PFSK-1 (cell line): ENCODE measurements around the gene UGT2A3.

ENCODE experiments used
- FOXP2 ChIP-seq: optimal IDR thresholded peaks from 2 replicates; pipeline ENCODE3; 2011; ENCODE audit warnings: borderline replicate concordance, control low read depth, inconsistent platforms; ENCODE audit not compliant: insufficient read depth; ENCODE audit errors: extremely low read length, extremely low read depth
- POLR2AphosphoS5 ChIP-seq: IDR thresholded peaks from 2 replicates; pipeline ENCODE4 v1.6.1; 2012; ENCODE audit warnings: low read depth, mild to moderate bottlenecking, control low read depth, low read length, moderate library complexity
- REST ChIP-seq, 2 experiments: IDR thresholded peaks; 2 replicates each; pipeline versions ENCODE4 v1.6.1 to v1.8.0; 2011 to 2012; ENCODE audit warnings: low read depth in 2 of 2, low read length in 2 of 2, control low read depth in 1 of 2, inconsistent platforms in 1 of 2, mild to moderate bottlenecking in 1 of 2, moderate library complexity in 1 of 2; ENCODE audit not compliant: insufficient read depth in 1 of 2
- SIN3A ChIP-seq: IDR thresholded peaks from 2 replicates; pipeline ENCODE4 v1.6.1; 2012; ENCODE audit warnings: mild to moderate bottlenecking, low read length, moderate library complexity, borderline replicate concordance; ENCODE audit not compliant: insufficient read depth
- TAF1 ChIP-seq: IDR thresholded peaks from 2 replicates; pipeline ENCODE4 v1.6.1; 2012; ENCODE audit warnings: low read length, control low read depth, borderline replicate concordance; ENCODE audit not compliant: insufficient read depth

GRCh38 chr4:68963374-68963773 is 11.8 kb upstream of the UGT2A3 start:
- no peak for TF ChIP-seq REST (IDR thresholded peaks at IDR 0.05; ENCODE audit: insufficient read depth in 1 of 2, low read depth in 2 of 2, low read length in 2 of 2)
- TF ChIP-seq POLR2AphosphoS5, result no peak
- no peak for TF ChIP-seq TAF1
- TF ChIP-seq FOXP2, result no peak
- TF ChIP-seq SIN3A, result no peak
